HG03432 (cell line): Measurements from ENCODE around the gene PADI4.

Experiments used
- ATAC-seq: cut with Tn5 transposase; IDR thresholded peaks from one replicate; pipeline ENCODE4 v1.9.1; 2021; ENCODE audit warnings: mild to moderate bottlenecking, moderate library complexity; ENCODE audit not compliant: unreplicated experiment

PADI4 gene

DNA sequence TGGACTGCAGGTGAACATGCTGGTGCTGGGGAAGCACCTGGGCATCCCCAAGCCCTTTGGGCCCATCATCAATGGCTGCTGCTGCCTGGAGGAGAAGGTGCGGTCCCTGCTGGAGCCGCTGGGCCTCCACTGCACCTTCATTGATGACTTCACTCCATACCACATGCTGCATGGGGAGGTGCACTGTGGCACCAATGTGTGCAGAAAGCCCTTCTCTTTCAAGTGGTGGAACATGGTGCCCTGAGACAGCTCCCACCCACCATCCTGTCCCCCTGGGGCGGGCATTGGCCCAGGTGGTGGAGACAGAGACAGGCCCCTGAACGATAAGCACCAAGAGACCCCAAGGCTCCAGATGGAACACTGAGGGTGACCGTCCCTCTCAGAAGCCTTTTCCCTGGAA, 25.2 kb upstream of the PADI4 start:
- ATAC-seq = no peak

DNA sequence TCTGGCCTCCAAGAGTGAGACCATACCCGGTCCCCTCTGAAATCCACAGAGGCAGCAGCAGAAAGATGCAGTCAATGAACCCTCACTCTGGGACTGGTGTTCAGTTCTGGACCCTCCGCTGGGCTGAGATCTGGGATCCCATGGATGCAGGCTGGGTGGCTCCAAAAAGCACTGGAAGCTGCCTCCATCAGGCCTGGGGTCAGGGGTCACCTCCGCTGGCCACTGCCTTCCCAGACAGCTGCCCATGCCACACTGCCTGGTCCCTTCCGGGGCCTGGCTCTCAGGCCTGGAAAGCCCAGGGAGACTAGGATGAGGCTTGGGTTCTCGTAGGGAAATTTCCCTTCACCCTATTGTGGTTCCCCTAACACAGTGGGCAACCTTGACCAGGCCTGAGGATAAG, 21.4 kb upstream of the PADI4 start:
- ATAC-seq = no peak

DNA sequence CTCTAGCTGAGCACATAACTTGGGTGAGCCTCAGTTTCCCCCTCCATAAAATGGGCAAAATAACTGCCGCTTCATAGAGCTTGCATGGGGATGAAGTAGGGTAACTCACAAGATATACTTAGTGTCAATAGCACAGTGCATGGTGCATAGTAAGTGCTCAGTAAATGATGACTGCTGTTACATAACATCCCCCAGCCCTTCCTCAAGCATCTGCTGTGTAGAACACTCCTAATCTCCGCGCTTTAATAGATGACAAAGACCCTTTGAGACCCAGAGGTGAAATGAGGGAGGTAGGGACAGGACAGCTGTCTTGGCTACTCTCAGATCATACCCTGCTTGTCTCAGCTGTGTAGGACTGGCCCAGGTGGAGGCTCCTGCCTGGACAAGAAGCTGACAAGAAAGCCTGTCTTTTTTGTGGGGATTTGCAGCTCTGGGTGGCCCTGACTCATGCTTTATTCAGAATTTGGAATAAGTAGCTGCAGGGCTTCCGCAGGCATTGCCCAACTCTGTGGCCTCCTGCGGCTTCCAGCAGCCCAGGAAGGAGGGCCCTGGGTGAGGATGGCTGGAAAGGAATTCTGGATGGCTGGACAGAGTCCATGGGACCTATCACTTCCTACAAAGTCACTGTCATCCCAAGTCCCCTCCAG, 20.7 kb upstream of the PADI4 start:
- no peak for ATAC-seq

DNA sequence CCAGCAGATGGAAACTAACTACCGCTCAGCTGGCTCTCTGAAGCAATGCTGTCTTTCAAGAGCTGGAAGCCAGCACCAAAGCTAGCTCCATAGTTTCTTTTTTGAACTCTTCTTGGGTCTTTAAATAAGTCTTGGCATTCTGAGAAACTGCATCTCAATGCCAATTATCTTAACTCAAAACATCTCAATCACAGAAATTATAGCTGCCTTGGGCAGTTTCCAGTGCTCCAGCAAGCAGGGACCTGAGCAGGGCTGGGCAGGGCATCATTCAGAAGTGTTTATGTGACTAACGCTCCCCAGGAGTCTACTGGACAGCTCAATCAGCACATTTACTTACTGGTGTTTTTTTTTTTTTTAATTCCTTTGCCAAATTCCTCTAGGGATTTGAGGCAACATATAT, 18.3 kb upstream of the PADI4 start:
- ATAC-seq = no peak

DNA sequence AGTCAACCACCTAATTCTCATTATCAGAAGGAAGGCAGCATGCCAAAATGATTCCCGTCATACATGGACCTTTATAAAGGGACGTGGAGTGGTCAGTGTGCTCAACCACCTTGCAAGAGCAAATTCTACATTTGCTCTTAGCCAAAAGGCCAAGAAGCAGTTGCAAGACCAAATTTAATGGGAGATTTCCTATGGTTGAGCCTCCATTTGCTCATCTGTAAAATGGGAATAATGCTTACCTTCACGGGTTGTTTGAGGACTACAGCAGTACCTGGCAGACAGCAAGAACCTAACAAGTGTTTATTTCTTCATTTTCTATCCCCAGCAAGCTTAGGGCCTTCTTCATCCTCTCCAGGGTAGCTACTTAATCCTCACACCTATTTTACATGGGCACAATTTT, 17.4 kb upstream of the PADI4 start:
- ATAC-seq = no peak

DNA sequence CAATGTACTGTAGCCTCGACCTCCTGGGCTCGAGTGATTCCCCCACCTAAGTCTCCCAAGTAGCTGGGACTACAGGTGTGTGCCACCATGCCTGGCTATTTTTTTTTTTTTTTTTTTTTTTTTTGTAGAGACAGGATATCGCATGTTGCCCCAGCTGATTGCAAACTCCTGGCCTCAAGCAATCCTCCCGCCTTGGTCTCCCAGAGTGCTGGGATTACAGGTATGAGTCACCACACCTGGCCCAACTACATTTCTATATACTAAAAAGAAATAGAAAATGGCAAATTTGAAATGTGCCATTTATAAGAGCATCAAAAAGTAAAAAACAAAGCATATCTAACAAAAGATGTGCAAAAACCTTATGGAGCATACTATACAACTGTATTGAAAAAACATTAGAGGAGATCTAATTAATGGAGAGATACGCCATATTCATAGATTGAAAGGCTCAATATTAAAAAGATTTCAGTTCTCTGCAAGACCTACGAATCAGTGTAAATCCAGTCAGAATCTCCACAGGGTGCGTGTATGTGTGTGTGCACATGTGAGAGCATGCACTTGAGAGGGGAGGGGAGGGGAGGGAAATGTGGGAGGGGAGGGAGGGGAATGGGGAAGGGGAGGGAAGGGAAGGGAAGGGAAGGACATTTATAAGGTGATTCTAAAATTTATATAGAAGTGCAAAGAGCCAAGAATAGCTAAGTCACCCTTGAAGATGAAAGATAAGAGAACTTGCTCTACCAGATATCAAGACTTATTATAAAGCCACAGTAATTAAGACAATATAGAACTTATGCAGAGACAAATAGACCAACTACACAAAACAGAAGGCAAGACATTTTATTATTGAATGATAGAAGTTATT, 15.5 kb upstream of the PADI4 start:
- ATAC-seq = no peak

DNA sequence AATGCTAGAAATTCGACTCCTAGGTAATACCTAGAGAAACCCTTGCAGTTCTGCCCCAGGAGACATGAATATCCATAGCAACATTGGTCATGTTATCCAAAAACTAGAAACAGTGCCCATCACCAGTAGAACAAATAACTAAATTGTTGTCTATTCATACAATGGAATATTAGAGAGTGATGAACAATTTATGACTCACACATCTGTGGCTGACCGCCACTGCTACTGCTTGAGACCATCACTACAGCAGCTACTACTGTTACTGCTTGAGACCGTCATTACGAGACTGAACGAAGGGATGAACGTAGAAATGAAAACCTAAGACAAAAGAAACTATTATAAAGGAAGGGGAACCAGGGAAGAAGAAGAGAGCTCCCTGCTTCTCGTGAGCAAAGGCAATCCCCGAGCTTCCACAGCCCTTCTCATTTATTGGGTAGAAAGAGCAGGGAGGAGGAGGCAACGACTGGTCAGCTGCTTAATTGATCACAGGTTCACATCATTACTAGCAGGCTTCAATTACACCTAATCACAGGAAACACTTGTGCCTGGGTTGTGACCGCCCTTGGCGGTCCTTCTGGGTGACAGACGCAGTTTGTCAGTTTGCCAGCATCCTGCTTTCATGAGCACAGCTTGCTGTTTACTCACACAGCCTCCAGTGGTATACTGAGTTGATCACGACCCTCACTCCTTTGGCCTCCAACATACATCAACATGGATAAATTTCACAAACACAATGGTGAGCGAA, 14.1 kb upstream of the PADI4 start:
- no peak for ATAC-seq

DNA sequence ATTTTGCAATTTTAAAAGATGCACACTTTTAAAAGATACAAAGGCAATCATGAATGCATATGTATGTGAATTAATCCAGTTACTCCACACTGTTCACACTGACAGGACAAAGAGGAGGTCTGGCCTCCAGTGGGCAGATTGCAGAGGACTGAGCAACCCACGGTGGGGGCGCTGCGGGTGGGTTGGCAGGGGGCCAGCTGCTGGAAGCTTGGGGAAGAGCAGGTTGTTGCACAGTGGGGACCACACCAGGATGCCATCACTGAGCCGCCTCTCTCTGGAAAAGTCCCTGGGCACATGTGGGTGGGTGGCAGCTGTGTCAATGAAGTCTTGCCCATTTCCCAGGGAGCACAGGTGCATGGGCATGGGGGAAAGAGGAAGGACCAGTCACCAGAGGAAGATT, 12.7 kb upstream of the PADI4 start:
- no peak for ATAC-seq

DNA sequence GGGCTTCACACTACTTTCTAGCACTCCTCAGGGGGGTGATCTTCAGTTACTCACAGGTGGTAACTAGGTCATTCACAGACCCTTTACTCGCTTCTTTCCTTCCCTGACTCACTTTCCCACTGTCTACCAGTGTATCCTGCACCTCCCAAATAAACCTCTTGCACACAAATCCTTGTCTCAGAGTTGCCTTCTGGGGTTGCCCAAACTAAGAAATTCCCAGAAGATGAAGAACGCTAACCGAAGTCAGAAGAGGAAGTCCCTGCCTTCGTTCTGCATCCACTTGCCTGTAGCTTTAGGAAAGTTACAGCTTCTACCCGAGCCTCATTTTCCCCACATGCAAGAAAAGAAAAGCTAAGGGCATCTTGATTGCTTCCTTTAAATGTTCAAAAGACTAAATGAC, 11.9 kb upstream of the PADI4 start:
- ATAC-seq = no peak

DNA sequence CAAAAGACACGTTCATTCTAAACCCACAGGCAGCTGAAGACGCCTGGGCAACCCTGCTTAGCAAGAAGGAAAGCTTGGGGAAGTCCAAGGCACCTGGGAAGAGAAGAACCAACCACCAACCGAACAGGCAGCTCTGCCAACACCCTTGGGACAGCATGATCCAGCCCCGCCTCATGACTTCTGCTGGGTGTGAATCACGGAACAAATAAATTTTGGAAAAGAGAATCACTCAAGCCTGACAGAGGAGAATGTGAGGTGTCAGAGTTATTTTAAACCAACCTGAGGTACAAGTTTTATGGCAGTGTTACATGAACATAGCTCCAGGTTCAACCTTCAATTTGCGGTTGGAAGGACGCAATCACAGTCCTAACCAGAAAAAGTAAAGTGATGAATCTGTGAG, 10.0 kb upstream of the PADI4 start:
- no peak for ATAC-seq

DNA sequence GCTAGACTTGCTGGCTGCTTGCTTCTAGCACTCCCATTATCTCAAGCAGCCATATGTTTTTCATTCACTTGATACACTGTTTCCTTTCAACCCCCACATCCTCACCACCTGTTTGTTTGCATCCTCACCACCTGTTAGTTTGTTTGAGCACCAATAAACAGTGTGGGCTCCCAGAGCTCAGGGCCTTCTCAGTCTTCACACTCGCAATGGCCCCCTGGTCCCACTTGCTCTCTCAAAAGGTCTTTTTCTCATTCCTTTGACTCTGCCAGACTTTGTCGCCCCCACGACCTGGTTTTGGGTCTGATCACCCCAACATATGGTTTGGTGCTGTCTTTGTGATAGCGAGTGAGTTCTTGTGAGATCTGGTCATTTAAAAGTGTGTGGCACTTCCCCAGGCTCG, 6.2 kb upstream of the PADI4 start:
- ATAC-seq = no peak

DNA sequence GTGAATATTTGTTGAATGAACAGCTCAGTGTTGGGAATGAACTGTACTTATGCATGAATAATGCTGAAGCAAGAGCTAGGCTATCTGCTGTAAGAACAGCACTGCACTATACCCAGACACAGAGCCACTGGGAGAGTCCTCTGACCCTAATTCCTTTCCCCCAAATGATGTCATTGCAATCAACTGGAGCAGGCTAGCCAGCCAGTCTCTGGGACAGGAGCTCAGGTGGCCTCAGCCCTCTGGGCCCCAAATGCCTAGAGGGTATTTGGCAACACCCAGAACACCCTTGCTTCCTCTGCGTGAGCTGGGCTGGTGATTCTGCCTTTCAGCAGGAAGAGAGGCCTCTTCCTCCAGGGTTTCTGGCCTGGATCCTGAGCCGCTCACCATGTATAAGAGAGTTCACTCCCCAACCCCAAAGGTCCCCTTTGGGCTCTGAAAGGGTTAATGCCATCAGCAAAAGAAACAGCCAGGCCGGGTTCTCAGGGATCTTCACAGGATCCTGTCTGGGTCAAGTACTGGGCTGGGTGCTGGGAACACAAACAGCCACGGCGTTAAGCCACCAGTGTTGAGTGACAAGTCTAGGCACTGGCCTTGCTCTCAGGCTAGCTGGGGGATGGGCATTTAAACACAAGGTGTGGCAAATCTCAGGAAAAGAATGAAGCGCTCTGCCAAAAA, 3.7 kb upstream of the PADI4 start:
- ATAC-seq = no peak

DNA sequence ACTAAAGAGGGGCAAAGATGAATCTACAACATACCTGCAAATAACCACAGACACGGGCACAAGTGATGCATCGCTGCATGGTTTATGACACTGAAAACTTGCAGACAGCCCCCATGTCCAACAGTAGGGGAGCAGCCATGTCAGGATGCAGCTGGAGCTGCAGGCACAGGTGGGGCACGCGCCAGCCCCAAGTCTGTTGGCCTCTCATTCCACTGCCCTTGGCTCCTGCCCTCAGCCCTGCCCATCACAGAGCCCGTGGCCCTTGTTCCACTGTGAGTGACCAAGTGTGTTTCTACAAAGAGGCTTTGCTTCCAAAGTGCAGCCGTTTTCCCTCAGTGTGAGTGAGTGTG, 3.2 kb upstream of the PADI4 start:
- no peak for ATAC-seq

DNA sequence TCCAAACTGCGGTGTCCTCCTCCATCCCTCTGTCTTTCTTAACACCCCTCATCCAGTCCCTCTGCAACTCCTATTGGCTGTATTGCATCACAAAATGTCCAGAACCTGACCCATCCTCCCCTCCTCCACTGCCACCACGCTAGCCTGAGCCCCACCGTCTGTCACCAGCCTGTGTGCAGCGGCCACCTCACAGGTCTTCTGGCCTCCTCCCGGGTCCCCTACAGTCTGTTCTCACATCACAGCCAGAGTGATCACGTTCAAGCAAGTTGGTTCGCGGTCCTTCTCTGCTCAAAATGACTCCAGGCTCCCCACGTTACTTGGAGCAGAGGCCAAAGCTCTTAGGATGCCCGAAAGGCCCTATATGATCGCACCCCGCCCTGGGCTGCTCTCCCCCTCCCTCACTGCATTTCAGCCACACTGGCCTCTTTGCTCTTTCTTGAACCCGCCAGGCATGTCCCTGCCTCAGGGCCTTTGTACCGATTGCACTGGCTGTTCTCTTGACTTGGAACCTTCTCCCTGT, 2.4 kb upstream of the PADI4 start:
- ATAC-seq = no peak

DNA sequence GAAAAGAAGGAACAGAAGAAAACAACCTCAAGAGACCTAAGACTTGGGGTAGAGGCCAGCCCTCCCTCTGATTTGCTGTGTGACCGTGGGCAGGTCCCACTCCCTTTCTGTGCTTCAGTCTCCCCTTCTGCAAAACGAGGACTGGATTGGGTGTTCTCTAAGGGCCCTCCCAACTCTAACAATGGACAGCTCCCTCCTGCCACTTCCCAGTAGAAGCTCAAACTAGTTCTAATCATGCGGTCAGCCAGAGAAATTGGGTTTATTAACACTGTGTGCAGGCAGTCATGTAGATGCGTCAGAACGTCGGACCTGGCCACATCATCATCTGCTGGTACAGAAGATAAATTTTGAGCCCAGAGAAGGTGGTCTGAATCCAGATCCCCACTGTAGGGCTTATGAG, 1.6 kb upstream of the PADI4 start:
- no peak for ATAC-seq

DNA sequence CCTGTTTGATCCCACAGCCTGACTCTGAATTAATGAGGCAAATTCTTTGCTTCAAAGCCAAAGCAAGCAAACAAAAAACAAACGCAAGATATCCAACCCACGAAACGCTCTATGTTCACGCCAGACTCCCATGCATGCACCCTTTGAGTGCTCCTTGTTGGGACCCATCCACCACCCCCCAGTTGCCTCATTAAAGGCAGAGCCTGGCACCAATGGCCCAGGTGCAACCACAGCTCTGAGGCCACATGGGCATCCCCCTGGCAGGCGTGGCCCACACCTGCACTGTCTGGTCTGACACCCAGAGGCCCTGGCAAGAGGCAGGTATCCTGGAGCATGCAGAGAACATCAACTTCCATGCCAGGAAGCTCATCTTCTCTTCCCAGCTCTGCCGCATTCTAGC, 1.1 kb upstream of the PADI4 start:
- ATAC-seq = no peak

DNA sequence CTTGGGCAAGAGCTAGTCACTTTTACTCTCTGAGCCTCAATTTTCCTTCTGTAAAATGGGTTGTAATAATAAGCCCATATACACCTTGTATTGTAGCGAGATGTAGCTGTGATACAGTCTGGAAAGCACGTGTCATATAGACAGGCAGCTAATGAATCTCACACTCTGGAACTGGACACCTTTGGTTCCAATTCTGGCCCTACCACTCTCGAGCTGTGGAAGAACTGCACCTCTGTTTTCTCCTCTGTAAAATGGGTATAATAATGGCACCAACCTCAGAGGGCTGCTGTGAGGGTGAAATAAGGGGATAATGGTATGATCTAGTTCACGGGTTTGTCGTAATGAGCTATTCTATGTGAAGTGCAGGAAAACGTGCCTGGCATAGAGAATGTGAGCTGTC, 668 bp upstream of the PADI4 start:
- no peak for ATAC-seq

DNA sequence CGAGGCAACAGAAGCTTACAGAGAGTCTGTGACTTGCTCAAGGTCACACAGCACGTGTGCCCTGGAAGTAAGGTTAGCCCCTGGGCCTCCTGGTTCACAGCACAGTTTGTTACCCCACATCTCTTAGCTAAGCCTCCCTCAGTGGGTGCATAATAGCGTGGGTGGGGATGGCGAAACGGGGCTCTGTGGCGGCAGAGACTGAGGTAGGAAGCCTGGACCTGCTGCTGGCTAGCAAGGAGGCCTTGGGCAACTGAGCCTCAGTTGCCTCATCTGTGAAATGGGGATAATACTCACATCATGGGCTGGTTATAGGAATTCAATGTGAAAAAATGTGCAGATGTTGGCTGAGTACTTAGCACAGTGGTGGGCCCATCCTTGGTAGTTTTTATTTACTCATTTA, 596 bp downstream of the PADI4 start:
- ATAC-seq = no peak

DNA sequence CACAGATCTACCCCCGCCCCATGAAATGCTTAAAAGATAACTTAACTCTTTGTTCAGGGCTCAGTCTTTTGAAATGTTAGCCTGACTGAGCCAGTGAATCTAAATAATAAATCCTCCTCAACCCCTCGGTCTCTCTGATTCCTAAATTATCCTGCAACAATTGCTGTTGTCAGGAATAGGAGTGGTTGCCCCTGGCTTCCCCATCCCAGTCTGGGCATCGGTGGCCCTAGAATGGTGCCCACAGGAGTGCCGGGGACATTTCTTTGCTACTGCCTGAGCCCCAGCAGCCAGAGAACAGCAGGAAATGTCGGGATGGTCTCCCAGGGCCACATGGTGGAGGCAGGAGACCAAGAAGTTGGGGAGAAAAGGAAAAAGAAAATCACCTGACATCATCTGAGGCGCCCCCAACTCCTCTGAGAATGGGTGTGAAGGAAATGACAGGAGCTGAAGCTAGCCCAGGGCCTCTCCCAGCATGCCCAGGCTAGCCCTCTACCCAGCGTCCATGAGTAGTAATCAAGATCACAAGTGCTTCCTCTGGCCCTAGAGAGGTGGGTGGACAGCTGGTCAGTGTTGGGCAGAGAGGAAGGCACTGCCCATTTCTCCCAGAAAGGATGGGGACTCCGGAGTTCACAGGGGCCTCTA, 1.6 kb downstream of the PADI4 start:
- ATAC-seq = no peak

DNA sequence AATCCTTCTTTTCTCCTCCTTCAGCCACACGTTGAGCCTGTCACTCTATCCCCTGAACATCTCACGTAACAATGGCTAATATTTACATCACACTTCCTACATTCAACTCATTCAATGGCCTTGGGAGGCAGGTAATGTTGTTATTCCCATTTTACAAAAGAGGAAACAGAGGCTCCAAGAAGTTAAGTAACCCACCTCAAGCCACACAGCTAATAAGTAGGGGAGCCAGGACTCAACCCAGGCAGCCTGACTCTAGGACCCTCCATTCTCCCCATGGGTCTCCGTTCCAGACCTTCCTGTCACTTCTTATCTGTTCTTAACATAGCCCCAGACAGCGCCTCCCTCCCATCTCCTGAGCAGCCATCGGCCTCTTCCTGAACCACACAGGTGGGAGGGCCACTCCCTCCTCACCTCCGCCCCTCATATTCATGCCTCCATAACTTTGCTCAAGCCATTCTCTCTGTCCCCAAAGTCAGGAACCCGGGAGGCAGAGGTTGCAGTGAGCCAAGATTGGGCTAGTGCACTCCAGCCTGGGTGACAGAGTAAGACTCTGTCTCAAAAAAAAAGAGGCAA, 2.2 kb downstream of the PADI4 start:
- ATAC-seq = no peak
